ENCODE results near the gene KIAA1549. TPM values are rescaled to one million over a fixed set of nuclear protein-coding genes. Genes with fewer than 3 reads are reported as not detected.

Gene KIAA1549
- total and polyA plus RNA-seq, 11 donors: 0.91 to 4.8 (median 2.0) TPM

- ATAC-seq: no peak
- Histone ChIP-seq H3K27me3 (no peaks in the 10 kb centered on the region), H3K4me3 (no peak overlapping the region), H3K4me1 (no peaks in the 10 kb centered on the region), H3K27ac (no peak overlapping the region), H3K36me3 (peaks cover 0 to 7% (median 0%) of the 10 kb centered on the region in 9 donors), H3K9me3 (no peaks in the 10 kb centered on the region)
- intact Hi-C loops (cut with DNase I): no loop called here
- WGBS, 4 donors: 94 to 97% (median 95%) methylated on average over 13 of the region's 13 CpGs
- no peak for DNase-seq
- TF ChIP-seq CTCF (IDR thresholded peaks at IDR 0.05): no peak
- no peak for TF ChIP-seq POLR2A (IDR thresholded peaks at IDR 0.05)
Measured at GRCh38 chr7:138918176-138918575, 63.0 kb downstream of the KIAA1549 start.

- TF ChIP-seq POLR2A (IDR thresholded peaks at IDR 0.05) (no peak), CTCF (IDR thresholded peaks at IDR 0.05) (no peak)
- Histone ChIP-seq H3K9me3 (peaks cover 0 to 4% (median 0%) of the 10 kb centered on the region in 12 donors), H3K27ac (no peak overlapping the region), H3K36me3 (peaks cover 0 to 7% (median 0%) of the 10 kb centered on the region in 9 donors), H3K27me3 (no peaks in the 10 kb centered on the region), H3K4me1 (no peaks in the 10 kb centered on the region), H3K4me3 (no peak overlapping the region)
- ATAC-seq (no peak), DNase-seq (no peak)
- intact Hi-C loops (cut with DNase I): no loop called here
- 94 to 97% (median 95%) methylated on average over 16 of the region's 16 CpGs for WGBS, 4 donors
Measured at GRCh38 chr7:138917771-138918170, 63.4 kb downstream of the KIAA1549 start.

- Histone ChIP-seq H3K27me3 (no peaks in the 10 kb centered on the region), H3K4me1 (no peaks in the 10 kb centered on the region), H3K9me3 (peaks cover 0 to 5% (median 0%) of the 10 kb centered on the region in 12 donors), H3K4me3 (no peak overlapping the region), H3K36me3 (peaks cover 0 to 7% (median 0%) of the 10 kb centered on the region in 9 donors), H3K27ac (no peak overlapping the region)
- WGBS, 4 donors: 90 to 92% (median 92%) methylated on average over 17 of the region's 17 CpGs
- DNase-seq: no peak
- no peak for ATAC-seq
- intact Hi-C loops (cut with DNase I): no loop called here
- TF ChIP-seq POLR2A (IDR thresholded peaks at IDR 0.05) (no peak), CTCF (IDR thresholded peaks at IDR 0.05) (no peak)
Measured at GRCh38 chr7:138916731-138917130, 64.5 kb downstream of the KIAA1549 start.

GRCh38 chr7:138916275-138916674 is 64.9 kb downstream of the KIAA1549 start:
- no peak overlapping the region for H3K4me3 ChIP-seq
- no peaks in the 10 kb centered on the region for H3K27me3 ChIP-seq
- ATAC-seq (no peak), DNase-seq (no peak)
- peaks cover 0 to 5% (median 0%) of the 10 kb centered on the region in 12 donors for H3K9me3 ChIP-seq
- intact Hi-C loops (cut with DNase I): no loop called here
- H3K27ac ChIP-seq: no peak overlapping the region
- 91 to 98% (median 95%) methylated on average over 6 of the region's 6 CpGs for WGBS, 4 donors
- H3K4me1 ChIP-seq: no peaks in the 10 kb centered on the region
- H3K36me3 ChIP-seq: peaks cover 0 to 7% (median 0%) of the 10 kb centered on the region in 9 donors
- TF ChIP-seq POLR2A (IDR thresholded peaks at IDR 0.05) (no peak), CTCF (IDR thresholded peaks at IDR 0.05) (no peak)
